BE2C (cell line): ENCODE results near the gene UXS1.

ENCODE experiments used
- DNase-seq: peaks from one replicate; pipeline ENCODE4 v3.0.0-alpha.2; 2020
- H3K27me3 ChIP-seq: fragments of 250-450 bp; sonication (Bioruptor Pico); 2 replicates; pipeline ENCODE4 v1.5.1; 2020; ENCODE audit warnings: mild to moderate bottlenecking
- H3K36me3 ChIP-seq: fragments of 250-450 bp; sonication (Bioruptor Pico); 2 replicates; pipeline ENCODE4 v1.5.1; 2020; ENCODE audit warnings: mild to moderate bottlenecking
- H3K4me1 ChIP-seq: fragments of 250-450 bp; sonication (Bioruptor Pico); 2 replicates; pipeline ENCODE4 v1.5.1; 2020
- H3K4me3 ChIP-seq: 2 replicates; pipeline ENCODE4 v1.5.1; 2011; ENCODE audit warnings: low read depth, low read length
- H3K9me3 ChIP-seq: fragments of 250-450 bp; sonication (Bioruptor Pico); 2 replicates; pipeline ENCODE4 v1.5.1; 2020
- CTCF ChIP-seq: IDR thresholded peaks from 2 replicates; pipeline ENCODE4 v1.5.1; 2012; ENCODE audit warnings: mild to moderate bottlenecking, low read depth, low read length

Gene UXS1

GRCh38 chr2:106201661-106202060 lies 7.6 kb upstream of the UXS1 start:
- Histone ChIP-seq H3K4me3 (no peak overlapping the region), H3K9me3 (no peaks in the 10 kb centered on the region), H3K4me1 (no peaks in the 10 kb centered on the region), H3K27me3 (no peaks in the 10 kb centered on the region), H3K36me3 (no peaks in the 10 kb centered on the region)
- no peak for DNase-seq
- TF ChIP-seq CTCF: no peak

GRCh38 chr2:106197878-106198277 lies 3.8 kb upstream of the UXS1 start:
- no peak for DNase-seq
- no peaks in the 10 kb centered on the region for H3K4me1 ChIP-seq

GRCh38 chr2:106195981-106196380 lies 1.9 kb upstream of the UXS1 start:
- no peaks in the 10 kb centered on the region for H3K9me3 ChIP-seq
- TF ChIP-seq CTCF: no peak

More at GRCh38 chr2:106197878-106198277, 3.8 kb upstream of the UXS1 start:
- no peaks in the 10 kb centered on the region for H3K27me3 ChIP-seq
- TF ChIP-seq CTCF: no peak
- no peak overlapping the region for H3K4me3 ChIP-seq
- H3K9me3 ChIP-seq: no peaks in the 10 kb centered on the region
- no peaks in the 10 kb centered on the region for H3K36me3 ChIP-seq

GRCh38 chr2:106195456-106195855 lies 1.4 kb upstream of the UXS1 start:
- no peaks in the 10 kb centered on the region for H3K4me1 ChIP-seq

More at GRCh38 chr2:106195981-106196380, 1.9 kb upstream of the UXS1 start:
- no peak for DNase-seq
- no peaks in the 10 kb centered on the region for H3K4me1 ChIP-seq
- no peak overlapping the region for H3K4me3 ChIP-seq
- no peaks in the 10 kb centered on the region for H3K27me3 ChIP-seq
- no peaks in the 10 kb centered on the region for H3K36me3 ChIP-seq

GRCh38 chr2:106193690-106193976 lies 468 bp downstream of the UXS1 start:
- H3K4me1 ChIP-seq: no peaks in the 10 kb centered on the region
- no peaks in the 10 kb centered on the region for H3K9me3 ChIP-seq
- H3K4me3 ChIP-seq: peak overlapping the region; percentile 68
- no peaks in the 10 kb centered on the region for H3K27me3 ChIP-seq
- peak; percentile 34 for DNase-seq
- no peaks in the 10 kb centered on the region for H3K36me3 ChIP-seq
- TF ChIP-seq CTCF: no peak

More at GRCh38 chr2:106195456-106195855, 1.4 kb upstream of the UXS1 start:
- Histone ChIP-seq H3K9me3 (no peaks in the 10 kb centered on the region), H3K27me3 (no peaks in the 10 kb centered on the region), H3K4me3 (no peak overlapping the region), H3K36me3 (no peaks in the 10 kb centered on the region)
- DNase-seq: no peak
- no peak for TF ChIP-seq CTCF

- H3K4me1 ChIP-seq: no peaks in the 10 kb centered on the region
- H3K4me3 ChIP-seq: peak overlapping the region; percentile 68
- peak; percentile 35 for DNase-seq
- no peaks in the 10 kb centered on the region for H3K9me3 ChIP-seq
- no peaks in the 10 kb centered on the region for H3K36me3 ChIP-seq
- no peak for TF ChIP-seq CTCF
- no peaks in the 10 kb centered on the region for H3K27me3 ChIP-seq
Observed at GRCh38 chr2:106192752-106193689, 1.1 kb downstream of the UXS1 start.
